Testis (tissue), 3 donors: Measurements from ENCODE around the gene ACACA. TPM values are rescaled to one million over a fixed set of nuclear protein-coding genes. Genes with fewer than 3 reads are reported as not detected.

Experiments used
- DNase-seq: peaks from one replicate; pipeline ENCODE4 v3.0.0-alpha.2; 2019
- H3K27ac ChIP-seq, 2 donors: fragments of 200-600 bp; sonication (generic); one replicate each; pipeline ENCODE4 v1.5.1; 2019
- H3K27me3 ChIP-seq: fragments of 200-600 bp; sonication (generic); one replicate; pipeline ENCODE4 v1.5.1; 2019
- H3K36me3 ChIP-seq: fragments of 200-600 bp; sonication (generic); one replicate; pipeline ENCODE4 v1.5.1; 2017; ENCODE audit warnings: low read depth; ENCODE audit errors: missing control alignments
- H3K4me1 ChIP-seq: fragments of 200-600 bp; sonication (generic); one replicate; pipeline ENCODE4 v1.5.1; 2019
- H3K4me3 ChIP-seq, 2 donors: fragments of 200-600 bp; sonication (generic); one replicate each; pipeline ENCODE4 v1.5.1; 2017 to 2019
- H3K9me3 ChIP-seq: fragments of 200-600 bp; sonication (generic); one replicate; pipeline ENCODE4 v1.5.1; 2017
- CTCF ChIP-seq, 3 experiments: fragments of 450-650 bp in 2 of 3; fragments of 200-600 bp in 1 of 3; sonication (generic) in 1 of 3; IDR thresholded peaks; one replicate each; pipeline ENCODE4 v1.5.1; 2016 to 2019; ENCODE audit warnings: antibody characterized with exemption in 3 of 3, mild to moderate bottlenecking in 2 of 3, moderate library complexity in 1 of 3
- POLR2A ChIP-seq: fragments of 450-650 bp; IDR thresholded peaks from one replicate; pipeline ENCODE4 v1.6.1; 2017; ENCODE audit warnings: antibody characterized with exemption, mild to moderate bottlenecking, moderate library complexity
- WGBS, 2 donors: methylation state at CpG; one replicate each; pipeline ENCODE4 v1.1.5; 2018; 5-methylcytosine and 5-hydroxymethylcytosine counted together
- intact Hi-C: fragments of 100-400 bp; cut with DNase I; formaldehyde crosslinking; loops from one replicate; pipeline ENCODE4 v1.15.1; 2023; ENCODE audit warnings: low total_unique reads
- polyA plus RNA-seq: library from polyadenylated mRNA; stranded (reverse); fragments of 350-450 nt; fragmentation: Illumina TruSeq; extraction: RNeasy Lipid Tissue Mini Kit (QIAGEN cat#74804); gene quantifications from one replicate; pipeline ENCODE4 v1.2.3, GENCODE V29; 2014; ENCODE audit warnings: low read depth, low replicate concordance; ENCODE audit not compliant: insufficient read depth
- total RNA-seq, 2 donors: library from RNA; depleted of rRNA; stranded (reverse); fragments of >200 nt; gene quantifications; one replicate each; pipeline ENCODE4 v1.2.3, GENCODE V29; 2016

ACACA gene
- total and polyA plus RNA-seq, 3 donors from 2014 or later: 43.4 to 65.0 (median 56.0) TPM

- Histone ChIP-seq H3K27me3 (no peaks in the 10 kb centered on the region), H3K9me3 (no peaks in the 10 kb centered on the region), H3K27ac (no peak within 1 kb of the TSS), H3K36me3 (no peaks in the 10 kb centered on the region), H3K4me3 (no peak within 1 kb of the TSS), H3K4me1 (no peaks in the 10 kb centered on the region)
- DNase-seq: no peak
- TF ChIP-seq POLR2A: no peak
- no peak for TF ChIP-seq CTCF (IDR thresholded peaks at IDR 0.05)
- WGBS, 2 donors: 88 to 91% methylated on average over 7 of the region's 7 CpGs
- intact Hi-C loops: no loop called here
Measured at GRCh38 chr17:37375706-37376105, 30.9 kb downstream of the ACACA start, which contains the start of gene C17orf78. Gene C17orf78, plus strand, starts transcription at chr17:37375985. Its CDS starts 108 bp downstream, at chr17:37376093.

- DNase-seq: peak; percentile 80
- Histone ChIP-seq H3K36me3 (no peaks in the 10 kb centered on the region), H3K27me3 (no peaks in the 10 kb centered on the region), H3K9me3 (no peaks in the 10 kb centered on the region), H3K4me1 (no peaks in the 10 kb centered on the region), H3K27ac (no peak overlapping the region), H3K4me3 (no peak overlapping the region)
- intact Hi-C loops: no loop called here
- 24 to 32% methylated on average over 4 of the region's 4 CpGs for WGBS, 2 donors
- TF ChIP-seq POLR2A (no peak), CTCF (IDR thresholded peaks at IDR 0.05) (peak; percentile 87 to 97 (median 88))
Measured at GRCh38 chr17:37373530-37374159, 33.0 kb downstream of the ACACA start.

DNA sequence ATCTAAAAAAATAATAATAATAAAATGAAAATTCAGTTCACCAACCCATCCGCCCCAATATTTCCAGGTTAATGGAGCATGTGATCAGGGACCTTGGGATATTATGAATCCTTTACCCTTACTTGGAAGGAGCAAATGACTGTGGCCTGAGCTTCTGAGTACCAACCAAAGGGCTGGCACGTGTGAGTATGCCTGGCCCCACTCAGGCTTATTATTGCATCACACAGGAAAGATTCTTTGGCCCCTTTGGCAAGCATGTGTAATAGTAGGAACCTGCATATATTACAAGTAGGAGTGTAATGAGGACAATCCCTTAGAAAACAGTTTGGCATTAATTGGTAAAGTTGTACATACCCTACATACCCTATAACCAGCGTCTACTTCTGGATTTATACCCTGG lies 38.1 kb downstream of the ACACA start:
- intact Hi-C loops: no loop called here
- no peak for DNase-seq
- no peaks in the 10 kb centered on the region for H3K36me3 ChIP-seq
- TF ChIP-seq POLR2A: no peak
- no peak for TF ChIP-seq CTCF (IDR thresholded peaks at IDR 0.05)
- H3K9me3 ChIP-seq: no peaks in the 10 kb centered on the region
- H3K4me1 ChIP-seq: no peaks in the 10 kb centered on the region
- H3K27ac ChIP-seq: no peak overlapping the region
- no peaks in the 10 kb centered on the region for H3K27me3 ChIP-seq
- WGBS, 2 donors: 85 to 91% methylated on average over 3 of the region's 3 CpGs
- H3K4me3 ChIP-seq: no peak overlapping the region

DNA sequence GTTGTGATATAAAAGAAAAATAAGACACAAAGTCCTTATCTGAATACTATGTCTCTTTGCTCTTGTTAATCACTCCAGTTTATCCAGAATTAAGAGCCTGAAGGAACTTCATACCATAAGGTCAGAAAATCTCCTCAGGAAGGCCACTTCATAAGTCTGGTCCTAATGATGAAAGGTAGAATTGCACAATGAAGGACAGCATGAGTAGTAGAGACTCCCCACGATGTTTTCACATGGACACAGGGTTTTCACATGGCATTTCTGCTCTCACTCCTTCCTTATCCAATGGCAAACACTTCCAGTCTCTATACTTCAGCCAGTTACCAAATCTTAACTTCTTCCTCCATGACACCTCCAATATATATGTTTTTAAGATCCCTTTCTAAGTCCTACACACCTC lies 41.0 kb downstream of the ACACA start:
- peaks cover under 1% of the 10 kb centered on the region for H3K4me1 ChIP-seq
- no peak for DNase-seq
- no peaks in the 10 kb centered on the region for H3K27me3 ChIP-seq
- no peaks in the 10 kb centered on the region for H3K36me3 ChIP-seq
- TF ChIP-seq CTCF (IDR thresholded peaks at IDR 0.05) (no peak), POLR2A (no peak)
- intact Hi-C loops: no loop called here
- H3K4me3 ChIP-seq: no peak overlapping the region
- no peaks in the 10 kb centered on the region for H3K9me3 ChIP-seq
- H3K27ac ChIP-seq: no peak overlapping the region
- WGBS, 2 donors: 76 to 90% methylated on average over 1 of the region's 1 CpG

GRCh38 chr17:37361543-37361942 lies 45.1 kb downstream of the ACACA start:
- DNase-seq: no peak
- Histone ChIP-seq H3K4me3 (no peak overlapping the region), H3K27ac (no peak overlapping the region), H3K4me1 (peaks cover 14% of the 10 kb centered on the region), H3K36me3 (no peaks in the 10 kb centered on the region), H3K27me3 (no peaks in the 10 kb centered on the region), H3K9me3 (no peaks in the 10 kb centered on the region)
- TF ChIP-seq POLR2A (no peak), CTCF (IDR thresholded peaks at IDR 0.05) (no peak)
- WGBS, 2 donors: 73 to 94% methylated on average over 4 of the region's 4 CpGs
- intact Hi-C loops: no loop called here
